Measurements from ENCODE around the gene WNT9A. TPM values are rescaled to one million over a fixed set of nuclear protein-coding genes. Genes with fewer than 3 reads are reported as not detected.

Gene WNT9A
- total and polyA plus RNA-seq, 9 of the 15 experiments (the other 6 are each of a cell fraction or from before 2014, with no cell fraction given), result 0.04 to 0.17 (median 0.10) TPM; not detected in 4

DNA sequence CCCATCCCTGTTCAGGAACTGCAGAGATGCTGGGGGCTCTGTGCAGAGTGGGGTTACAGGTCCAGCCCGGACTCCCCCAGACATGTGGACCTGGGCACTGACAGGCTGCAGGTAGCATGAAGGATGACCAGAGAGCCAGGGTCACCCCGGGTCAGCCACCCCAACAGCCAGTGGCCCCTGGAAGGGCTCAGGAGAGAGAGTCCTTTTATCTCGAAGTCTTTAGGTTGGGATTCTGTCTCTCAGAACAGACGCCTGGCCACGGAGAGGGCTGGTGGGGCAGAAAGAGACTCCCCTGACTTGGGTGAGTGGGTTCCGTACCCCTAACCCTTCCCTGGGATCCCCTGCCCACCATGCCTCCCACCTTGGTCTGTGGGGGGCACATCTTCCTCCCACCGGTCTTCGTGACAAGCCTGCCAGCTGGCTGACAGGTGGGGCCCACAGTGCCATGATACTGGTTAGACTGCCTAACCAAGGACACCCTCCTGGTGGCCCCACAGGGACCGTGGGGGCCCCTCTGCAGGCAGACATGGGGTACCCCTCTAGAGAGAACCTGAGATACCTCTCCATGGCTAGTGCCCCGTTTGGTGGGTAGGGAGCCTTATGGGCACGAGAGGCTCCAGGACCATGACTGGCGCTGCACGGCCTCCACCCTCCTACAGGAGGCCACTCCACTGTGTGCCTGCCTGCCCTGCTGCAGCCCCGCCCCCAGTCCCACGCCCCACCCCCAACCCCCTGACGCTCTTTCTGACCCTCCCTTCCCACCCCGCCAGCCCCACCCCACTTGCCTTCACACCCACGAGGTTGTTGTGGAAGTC is 24.2 kb downstream of the WNT9A start (continued):
- no peak for TF ChIP-seq CREBBP (IDR thresholded peaks at IDR 0.05; ENCODE audit: low read depth, low read length)
- no peak for TF ChIP-seq ZNF444 (CRISPR knock-in tag; IDR thresholded peaks at IDR 0.05)
- TF ChIP-seq MTA1 (IDR thresholded peaks at IDR 0.05; ENCODE audit: borderline replicate concordance), result no peak

GRCh38 chr1:227922501-227923352 is 25.0 kb downstream of the WNT9A start:
- Histone ChIP-seq H3K9me3 (replicated peaks; ENCODE audit: control insufficient read depth, insufficient read depth, low read depth, low read length) (no peaks in the 10 kb centered on the region), H3K9me1 (ENCODE audit: control insufficient read depth, insufficient read depth, low read length) (no peaks in the 10 kb centered on the region), H3K27ac (ENCODE audit: extremely low read depth, low read depth, low read length) (no peak overlapping the region), H2AFZ (ENCODE audit: low read depth, low read length) (no peak overlapping the region), H3K4me1 (replicated peaks in 1 of 2; ENCODE audit: control insufficient read depth in 2 of 2, insufficient read depth in 2 of 2, low read length in 2 of 2) (peaks cover 0 to 60% of the 10 kb centered on the region in 2 experiments; a peak in 3 of 5 replicates), H3K79me2 (ENCODE audit: control insufficient read depth, insufficient read depth, low read length) (no peaks in the 10 kb centered on the region), H4K20me1 (replicated peaks; ENCODE audit: control insufficient read depth, insufficient read depth, low read length) (0 out of 2 replicates have a peak, but pooled peaks cover 10% of the 10 kb centered on the region), H3K27me3 (ENCODE audit: control insufficient read depth in 2 of 2, insufficient read depth in 2 of 2, low read length in 2 of 2) (peaks cover 29 to 81% of the 10 kb centered on the region in 2 experiments), H3K4me3 (no peak overlapping the region), H3K36me3 (ENCODE audit: control insufficient read depth, insufficient read depth, low read length) (no peaks in the 10 kb centered on the region), H3K4me2 (ENCODE audit: insufficient read depth, low read length) (no peak overlapping the region), H3K9ac (ENCODE audit: insufficient read depth in 1 of 2, low read depth in 2 of 2, low read length in 2 of 2) (no peak overlapping the region)
- intact Hi-C loops (cut with micrococcal nuclease) (no loop called here), in situ Hi-C loops (cut with MboI) (no loop called here)
- no peak for ATAC-seq
- no TSS peak for BruUV-seq (replicated peaks)
- DNase-seq (ENCODE audit: extremely low read depth in 1 of 4, low spot score in 3 of 4), result no peak
- under 1% methylated on average over 18 of the region's 18 CpGs for WGBS (ENCODE audit: insufficient coverage, low coverage, missing lambda C conversion rate)
- TF ChIP-seq NFATC3 (IDR thresholded peaks at IDR 0.05) (no peak), RBM14 (IDR thresholded peaks at IDR 0.05; ENCODE audit: borderline replicate concordance, insufficient read depth, low read depth, low read length) (no peak), GTF2F1 (IDR thresholded peaks at IDR 0.05; ENCODE audit: low read depth, low read length) (no peak), MCM3 (IDR thresholded peaks at IDR 0.05) (no peak), PHF20 (IDR thresholded peaks at IDR 0.05; ENCODE audit: partially characterized antibody) (no peak), ZNF75A (CRISPR knock-in tag; IDR thresholded peaks at IDR 0.05) (no peak), ZNF384 (IDR thresholded peaks at IDR 0.05; ENCODE audit: low read depth, low read length) (no peak), CXXC5 (CRISPR knock-in tag; IDR thresholded peaks at IDR 0.05) (no peak), ZNF696 (CRISPR knock-in tag; conservative IDR thresholded peaks at IDR 0.05) (no peak)
- FAIRE-seq, result peak; percentile 37
- ChIA-PET CTCF (ENCODE audit: low intra/inter-chr PET ratio) (no interaction called here), POLR2A (interaction anchor here (0.5 to 0.7 kb wide), 2 partner anchors 150 to 408 kb away, joined by 3 read pairs; no protein-coding TSS in a partner anchor)
